Neuronal stem cell (in vitro differentiated cells): ENCODE results near the gene HIPK2.

ENCODE experiments used
- DNase-seq: peaks from one replicate; pipeline ENCODE4 v3.0.0-alpha.2; 2013; ENCODE audit warnings: low spot score
- H2AFZ ChIP-seq: one replicate; pipeline ENCODE4 v1.6.1; 2013; ENCODE audit warnings: mild to moderate bottlenecking, low read length, inconsistent platforms
- H2AK5ac ChIP-seq: 2 replicates; pipeline ENCODE4 v1.6.1; 2013; ENCODE audit warnings: low read depth, mild to moderate bottlenecking, inconsistent platforms, low read length, moderate library complexity, mixed read lengths
- H2BK120ac ChIP-seq: 2 replicates; pipeline ENCODE4 v1.6.1; 2013; ENCODE audit warnings: low read depth, mild to moderate bottlenecking, inconsistent platforms, low read length, moderate library complexity, mixed read lengths
- H2BK12ac ChIP-seq: one replicate; pipeline ENCODE4 v1.6.1; 2013; ENCODE audit warnings: low read length, inconsistent platforms
- H2BK15ac ChIP-seq: 2 replicates; pipeline ENCODE4 v1.6.1; 2013; ENCODE audit warnings: mild to moderate bottlenecking, low read length, inconsistent platforms, mixed read lengths
- H2BK5ac ChIP-seq: one replicate; pipeline ENCODE4 v1.6.1; 2013; ENCODE audit warnings: inconsistent platforms, mild to moderate bottlenecking, low read length, moderate library complexity
- H3K14ac ChIP-seq: one replicate; pipeline ENCODE4 v1.6.1; 2013; ENCODE audit warnings: low read length, inconsistent platforms
- H3K18ac ChIP-seq: 2 replicates; pipeline ENCODE4 v1.6.1; 2013; ENCODE audit warnings: low read length, inconsistent platforms
- H3K23ac ChIP-seq: 2 replicates; pipeline ENCODE4 v1.6.1; 2013; ENCODE audit warnings: low read depth, mild to moderate bottlenecking, mixed read lengths, low read length, inconsistent platforms; ENCODE audit not compliant: poor library complexity
- H3K27ac ChIP-seq: replicated peaks from 3 replicates; pipeline ENCODE4 v1.5.1; 2013; ENCODE audit warnings: low read length, inconsistent platforms
- H3K27me3 ChIP-seq, 3 experiments: 2 replicates each; pipeline ENCODE4 v1.6.1; 2013; ENCODE audit warnings: low read length in 3 of 3, mild to moderate bottlenecking in 2 of 3, inconsistent platforms in 1 of 3, low read depth in 1 of 3, mixed read lengths in 1 of 3, moderate library complexity in 1 of 3; ENCODE audit not compliant: control insufficient read depth in 3 of 3, insufficient read depth in 3 of 3
- H3K36me3 ChIP-seq, 2 donors: replicated peaks in 1 of 2; 2 replicates each; pipeline ENCODE4 v1.6.1; 2013; ENCODE audit warnings: low read length in 2 of 2; ENCODE audit not compliant: control insufficient read depth in 2 of 2, insufficient read depth in 2 of 2
- H3K4ac ChIP-seq: 2 replicates; pipeline ENCODE4 v1.6.1; 2013; ENCODE audit warnings: inconsistent platforms, mild to moderate bottlenecking, low read length, moderate library complexity
- H3K4me1 ChIP-seq, 2 donors: 1 replicate in 1 of 2; 2 replicates in 1 of 2; pipeline ENCODE4 v1.6.1; 2013; ENCODE audit warnings: low read length in 2 of 2, low read depth in 1 of 2; ENCODE audit not compliant: control insufficient read depth in 2 of 2, insufficient read depth in 1 of 2
- H3K4me2 ChIP-seq: one replicate; pipeline ENCODE4 v1.6.1; 2013; ENCODE audit warnings: mild to moderate bottlenecking, low read length, inconsistent platforms; ENCODE audit not compliant: insufficient read depth, poor library complexity, severe bottlenecking
- H3K4me3 ChIP-seq, 2 donors: 2 replicates each; pipeline ENCODE4 v1.5.1; 2013; ENCODE audit warnings: low read length in 2 of 2, mild to moderate bottlenecking in 2 of 2, inconsistent platforms in 1 of 2, moderate library complexity in 1 of 2
- H3K79me1 ChIP-seq: one replicate; pipeline ENCODE4 v1.6.1; 2013; ENCODE audit warnings: low read depth, mild to moderate bottlenecking, inconsistent platforms, low read length, moderate library complexity
- H3K9ac ChIP-seq: one replicate; pipeline ENCODE4 v1.6.1; 2013; ENCODE audit warnings: mild to moderate bottlenecking, low read depth, low read length, inconsistent platforms; ENCODE audit not compliant: poor library complexity
- H3K9me3 ChIP-seq, 2 donors: replicated peaks in 1 of 2; 2 replicates each; pipeline versions ENCODE3 to v1.6.1; 2013; ENCODE audit warnings: low read length in 2 of 2, mild to moderate bottlenecking in 2 of 2, inconsistent platforms in 1 of 2, low read depth in 1 of 2, mixed read lengths in 1 of 2, moderate library complexity in 1 of 2; ENCODE audit not compliant: control insufficient read depth in 2 of 2, insufficient read depth in 1 of 2
- H4K8ac ChIP-seq: one replicate; pipeline ENCODE4 v1.6.1; 2013; ENCODE audit warnings: low read depth, mild to moderate bottlenecking, inconsistent platforms, low read length, moderate library complexity
- H4K91ac ChIP-seq: one replicate; pipeline ENCODE4 v1.6.1; 2013; ENCODE audit warnings: low read length, low read depth, mild to moderate bottlenecking, inconsistent platforms; ENCODE audit not compliant: poor library complexity
- WGBS, 2 donors: extraction: QIAGEN DNeasy Blood & Tissue Kit; methylation state at CpG; one replicate each; pipeline ENCODE4 v1.1.7; 2013; ENCODE audit warnings: missing lambda C conversion rate in 2 of 2, mixed read lengths in 1 of 2; ENCODE audit not compliant: insufficient read length in 2 of 2, insufficient replicate concordance in 1 of 2; ENCODE audit errors: extremely low coverage in 2 of 2; 5-methylcytosine and 5-hydroxymethylcytosine counted together

HIPK2 gene

DNA sequence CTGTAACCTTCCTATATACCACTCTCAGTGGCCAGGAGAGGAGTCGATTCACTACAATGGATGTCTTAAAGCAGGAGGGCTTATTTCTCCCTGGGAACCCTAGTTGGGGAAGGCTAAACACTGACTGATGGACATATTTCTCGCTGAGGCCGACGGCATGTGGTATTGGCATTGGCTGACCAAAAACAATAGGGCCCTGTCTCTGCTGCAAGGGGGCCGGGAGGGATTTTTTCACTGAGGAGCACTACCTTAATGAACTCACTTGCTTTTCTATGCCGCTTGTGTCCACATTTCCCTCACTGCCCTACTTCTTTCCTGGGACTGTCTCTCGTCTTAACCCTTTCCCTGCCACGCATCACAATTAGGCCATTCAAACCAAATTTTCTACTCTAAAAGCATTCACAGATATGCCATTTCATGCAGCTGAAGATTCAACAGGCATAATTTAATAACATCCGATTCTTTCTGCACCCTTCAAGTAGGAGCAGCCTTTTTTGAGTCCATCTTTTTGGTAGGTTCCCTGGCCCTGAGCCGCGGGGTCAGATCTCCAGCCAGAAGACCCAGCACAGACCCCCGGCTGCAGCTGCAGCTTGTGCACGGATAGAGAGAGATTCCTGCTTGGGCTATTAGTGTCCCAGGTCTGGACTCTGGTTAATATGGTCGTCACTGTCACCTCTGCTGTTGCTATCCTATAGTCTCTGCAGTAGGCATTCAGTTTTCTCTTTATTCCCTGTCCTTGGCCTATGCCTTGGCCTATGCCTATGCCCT, 118.7 kb downstream of the HIPK2 start:
- H4K8ac ChIP-seq = no peak overlapping the region
- H3K79me1 ChIP-seq = no peaks in the 10 kb centered on the region
- H2BK12ac ChIP-seq = no peak overlapping the region
- no peak overlapping the region for H2AFZ ChIP-seq
- no peak for DNase-seq
- no peak overlapping the region for H2BK5ac ChIP-seq
- peaks cover 0 to 2% of the 10 kb centered on the region in 2 donors for H3K9me3 ChIP-seq
- no CpG with 5 or more reads among the region's 14 CpGs for WGBS, 2 donors
- H3K36me3 ChIP-seq = peaks cover 0 to 2% of the 10 kb centered on the region in 2 donors
- no peak overlapping the region for H3K27ac ChIP-seq
- no peak overlapping the region for H3K4me2 ChIP-seq
- H3K4me1 ChIP-seq = peaks cover 22 to 23% of the 10 kb centered on the region in 2 donors
- H3K27me3 ChIP-seq = peaks cover 0 to 1% (median 0%) of the 10 kb centered on the region in 3 experiments
- H3K14ac ChIP-seq = no peak overlapping the region
- H3K23ac ChIP-seq = no peak overlapping the region
- no peak overlapping the region for H4K91ac ChIP-seq
- H3K4me3 ChIP-seq = no peak overlapping the region
- no peak overlapping the region for H3K9ac ChIP-seq
- H3K4ac ChIP-seq = no peak overlapping the region
- H2BK15ac ChIP-seq = no peak overlapping the region
- H3K18ac ChIP-seq = no peak overlapping the region
- H2AK5ac ChIP-seq = no peak overlapping the region
- H2BK120ac ChIP-seq = no peak overlapping the region

DNA sequence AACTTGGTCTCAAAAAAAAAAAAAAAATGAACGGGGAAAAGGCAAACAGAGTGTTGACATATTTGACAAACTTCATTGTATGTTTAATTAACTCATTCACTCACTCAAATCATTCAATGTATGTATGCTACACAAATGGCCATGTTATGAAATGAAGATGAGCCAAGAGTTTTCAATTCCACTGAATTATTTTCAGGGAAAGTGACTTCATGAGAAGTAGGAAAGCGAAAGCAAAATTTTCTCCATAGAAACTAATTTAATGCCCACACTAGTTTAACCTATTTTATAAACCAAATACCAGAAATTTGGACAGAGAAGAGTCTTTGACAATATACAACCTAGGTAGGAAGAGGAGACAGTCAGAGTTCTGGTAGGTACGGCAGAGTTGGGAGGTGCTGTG, 119.5 kb downstream of the HIPK2 start:
- peaks cover 0 to 2% of the 10 kb centered on the region in 2 donors for H3K9me3 ChIP-seq
- no peak overlapping the region for H2BK15ac ChIP-seq
- no peak overlapping the region for H3K14ac ChIP-seq
- H3K4me1 ChIP-seq = peaks cover 22 to 23% of the 10 kb centered on the region in 2 donors
- H3K36me3 ChIP-seq = peaks cover 0 to 2% of the 10 kb centered on the region in 2 donors
- no peak overlapping the region for H4K8ac ChIP-seq
- WGBS, 2 donors = no CpG with 5 or more reads among the region's 3 CpGs
- H2BK12ac ChIP-seq = no peak overlapping the region
- H3K23ac ChIP-seq = no peak overlapping the region
- no peak overlapping the region for H2BK5ac ChIP-seq
- H3K79me1 ChIP-seq = no peaks in the 10 kb centered on the region
- no peak overlapping the region for H2AK5ac ChIP-seq
- H2AFZ ChIP-seq = no peak overlapping the region
- no peak overlapping the region for H2BK120ac ChIP-seq
- no peak overlapping the region for H3K4ac ChIP-seq
- no peak overlapping the region for H3K4me2 ChIP-seq
- DNase-seq = no peak
- no peak overlapping the region for H3K4me3 ChIP-seq
- no peak overlapping the region for H3K27ac ChIP-seq
- no peak overlapping the region for H4K91ac ChIP-seq
- no peak overlapping the region for H3K9ac ChIP-seq
- peaks cover 0 to 1% (median 0%) of the 10 kb centered on the region in 3 experiments for H3K27me3 ChIP-seq
- no peak overlapping the region for H3K18ac ChIP-seq

DNA sequence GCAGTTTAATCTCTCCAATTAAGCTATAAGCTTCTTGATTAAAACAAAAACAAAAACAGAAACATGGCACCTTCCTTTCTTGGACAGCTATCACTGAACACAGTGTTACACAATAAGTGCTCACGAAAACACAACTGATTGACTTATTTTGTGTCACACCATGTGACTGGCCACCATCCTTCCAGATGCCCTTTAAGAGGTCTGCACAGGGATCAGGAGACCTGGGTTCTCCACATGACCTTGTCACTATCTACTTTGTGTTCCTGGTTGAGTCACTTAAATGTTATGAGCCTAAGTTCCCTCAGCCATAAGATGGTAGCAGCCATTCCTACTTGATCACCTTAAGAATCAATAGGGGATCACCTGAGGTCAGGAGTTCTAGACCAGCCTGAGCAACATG, 120.1 kb downstream of the HIPK2 start:
- no peak overlapping the region for H2AFZ ChIP-seq
- H3K4me2 ChIP-seq = no peak overlapping the region
- no peak overlapping the region for H3K14ac ChIP-seq
- H2BK12ac ChIP-seq = no peak overlapping the region
- no peak overlapping the region for H2BK5ac ChIP-seq
- H3K18ac ChIP-seq = no peak overlapping the region
- H2AK5ac ChIP-seq = no peak overlapping the region
- H3K4ac ChIP-seq = no peak overlapping the region
- H3K4me3 ChIP-seq = no peak overlapping the region
- no peak overlapping the region for H2BK120ac ChIP-seq
- DNase-seq = no peak
- peaks cover 22 to 26% of the 10 kb centered on the region in 2 donors for H3K4me1 ChIP-seq
- H3K79me1 ChIP-seq = no peaks in the 10 kb centered on the region
- H3K36me3 ChIP-seq = no peaks in the 10 kb centered on the region
- no peak overlapping the region for H3K23ac ChIP-seq
- H3K27ac ChIP-seq = no peak overlapping the region
- no peak overlapping the region for H4K8ac ChIP-seq
- no peak overlapping the region for H2BK15ac ChIP-seq
- no peak overlapping the region for H3K9ac ChIP-seq
- no peaks in the 10 kb centered on the region for H3K9me3 ChIP-seq
- WGBS, 2 donors = no CpG with 5 or more reads among the region's 1 CpG
- H3K27me3 ChIP-seq = peaks cover 0 to 1% (median 0%) of the 10 kb centered on the region in 3 experiments
- no peak overlapping the region for H4K91ac ChIP-seq

DNA sequence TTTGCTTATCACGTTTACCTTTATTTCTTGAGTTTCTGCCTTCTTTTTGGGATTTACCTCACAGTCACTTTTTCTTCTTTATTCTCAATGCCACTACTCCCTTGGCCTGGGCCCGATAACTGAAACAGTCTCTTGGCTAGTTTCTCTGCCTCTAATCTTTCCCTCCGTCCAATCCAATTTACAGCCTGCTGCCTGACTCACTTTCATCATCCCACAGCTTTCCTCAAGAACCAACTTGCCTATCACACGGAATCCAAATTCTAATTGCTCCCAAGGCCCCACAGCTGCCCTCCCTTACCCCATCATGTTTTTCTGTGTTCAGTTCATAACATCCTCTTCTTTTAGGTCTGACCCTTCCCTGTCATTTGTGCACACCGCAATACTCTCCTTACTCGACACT, 121.4 kb downstream of the HIPK2 start:
- Histone ChIP-seq H3K36me3 (no peaks in the 10 kb centered on the region), H2BK120ac (no peak overlapping the region), H3K23ac (no peak overlapping the region), H4K8ac (no peak overlapping the region), H3K27ac (no peak overlapping the region), H3K4ac (no peak overlapping the region), H2BK5ac (no peak overlapping the region), H2AK5ac (no peak overlapping the region), H2AFZ (no peak overlapping the region), H2BK12ac (no peak overlapping the region), H3K9me3 (no peaks in the 10 kb centered on the region), H3K27me3 (peaks cover 0 to 1% (median 0%) of the 10 kb centered on the region in 3 experiments), H2BK15ac (no peak overlapping the region), H3K14ac (no peak overlapping the region), H3K4me2 (no peak overlapping the region), H3K4me3 (no peak overlapping the region), H3K9ac (no peak overlapping the region), H3K79me1 (no peaks in the 10 kb centered on the region), H3K18ac (no peak overlapping the region), H3K4me1 (peaks cover 25 to 34% of the 10 kb centered on the region in 2 donors), H4K91ac (no peak overlapping the region)
- DNase-seq = no peak
- no CpG with 5 or more reads among the region's 6 CpGs for WGBS, 2 donors
